Brain microvascular endothelial cell (primary cell): ENCODE data around the gene SCRN1.
"Not testable (repeated sequence)": the region's sequence is repeated elsewhere in the genome, so short reads cannot be mapped to it uniquely, and the experiment has no call there.

Experiments
- DNase-seq: peaks from one replicate; pipeline ENCODE4 v3.0.0-alpha.2; 2020
- H3K27ac ChIP-seq: fragments of 250-450 bp; sonication (Bioruptor Pico); 2 replicates; pipeline ENCODE4 v1.5.1; 2020; ENCODE audit warnings: mild to moderate bottlenecking, moderate library complexity
- H3K27me3 ChIP-seq: fragments of 250-450 bp; sonication (Bioruptor Pico); replicated peaks from 2 replicates; pipeline ENCODE4 v1.5.1; 2020; ENCODE audit warnings: mild to moderate bottlenecking
- H3K36me3 ChIP-seq: fragments of 250-450 bp; sonication (Bioruptor Pico); replicated peaks from 2 replicates; pipeline ENCODE4 v1.5.1; 2020; ENCODE audit warnings: mild to moderate bottlenecking
- H3K4me3 ChIP-seq: 2 replicates; pipeline ENCODE4 v1.5.1; 2011; ENCODE audit warnings: low read depth, mild to moderate bottlenecking, control low read depth, low read length, moderate library complexity
- CTCF ChIP-seq: IDR thresholded peaks from 2 replicates; pipeline ENCODE4 v1.5.1; 2011; ENCODE audit warnings: low read depth, mild to moderate bottlenecking, moderate library complexity, low read length, control low read depth, inconsistent platforms; ENCODE audit errors: missing control alignments
- in situ Hi-C: cut with HindIII; loops from 2 replicates; pipeline ENCODE4 v1.10.0; 2017; ENCODE audit warnings: low sequenced_read_pairs, low pct_ligation_motif_present

The SCRN1 gene

GRCh38 chr7:29965030-29965429 lies 24.6 kb downstream of the SCRN1 start:
- no peaks in the 10 kb centered on the region for H3K27me3 ChIP-seq
- no peak overlapping the region for H3K4me3 ChIP-seq
- no peaks in the 10 kb centered on the region for H3K36me3 ChIP-seq
- no peak overlapping the region for H3K27ac ChIP-seq
- TF ChIP-seq CTCF: no peak
- no peak for DNase-seq
- in situ Hi-C loops: no loop called here

- Histone ChIP-seq H3K27ac (no peak overlapping the region), H3K27me3 (no peaks in the 10 kb centered on the region), H3K4me3 (no peak overlapping the region), H3K36me3 (no peaks in the 10 kb centered on the region)
- in situ Hi-C loops: no loop called here
- no peak for DNase-seq
- TF ChIP-seq CTCF: no peak
Measured at GRCh38 chr7:29962035-29962434, 27.6 kb downstream of the SCRN1 start.

- in situ Hi-C loops, H3K27me3 ChIP-seq, DNase-seq, H3K4me3 ChIP-seq, H3K27ac ChIP-seq, H3K36me3 ChIP-seq: not testable (repeated sequence)
Measured at GRCh38 chr7:29961611-29962010, 28.0 kb downstream of the SCRN1 start.

GRCh38 chr7:29958667-29959358 lies 30.8 kb downstream of the SCRN1 start:
- TF ChIP-seq CTCF: no peak
- H3K36me3 ChIP-seq: peaks cover 10% of the 10 kb centered on the region
- no peaks in the 10 kb centered on the region for H3K27me3 ChIP-seq
- H3K27ac ChIP-seq: no peak overlapping the region
- in situ Hi-C loops: no loop called here
- H3K4me3 ChIP-seq: no peak overlapping the region
- no peak for DNase-seq

- no peaks in the 10 kb centered on the region for H3K27me3 ChIP-seq
- DNase-seq: no peak
- TF ChIP-seq CTCF: no peak
- H3K27ac ChIP-seq: no peak overlapping the region
- in situ Hi-C loops: no loop called here
- peaks cover 16% of the 10 kb centered on the region for H3K36me3 ChIP-seq
- H3K4me3 ChIP-seq: no peak overlapping the region
Measured at GRCh38 chr7:29957521-29958310, 31.9 kb downstream of the SCRN1 start.

- Histone ChIP-seq H3K4me3 (no peak overlapping the region), H3K36me3 (peaks cover 25% of the 10 kb centered on the region), H3K27me3 (no peaks in the 10 kb centered on the region), H3K27ac (no peak overlapping the region)
- no peak for DNase-seq
- in situ Hi-C loops: no loop called here
- TF ChIP-seq CTCF: no peak
Measured at GRCh38 chr7:29956487-29956836, 33.1 kb downstream of the SCRN1 start.
